ENCODE results near the gene HEYL. TPM values are rescaled to one million over a fixed set of nuclear protein-coding genes. Genes with fewer than 3 reads are reported as not detected.

Gene HEYL
- total RNA-seq, 1 experiment from 2014 or later = 8.8 TPM

DNA sequence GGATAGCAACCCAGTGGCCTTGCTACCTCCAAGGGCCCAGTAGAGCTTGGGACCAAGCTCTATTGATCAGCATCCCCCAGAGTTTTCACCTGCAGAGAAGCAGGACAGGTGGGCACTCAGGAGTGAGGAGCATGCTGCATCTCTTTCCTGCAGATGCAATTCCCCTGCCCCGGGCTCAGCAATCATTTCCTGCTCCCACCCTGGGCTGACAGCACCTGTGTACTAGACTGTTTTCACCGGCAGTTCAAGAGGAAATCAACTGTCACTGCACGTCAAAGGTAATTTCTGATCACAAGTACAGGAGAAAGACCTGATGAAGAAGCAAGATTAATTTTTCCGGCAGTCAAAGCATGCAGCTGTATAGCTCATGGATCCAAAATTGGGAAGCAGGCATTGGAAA is 41.3 kb upstream of the HEYL start:
- RAD21 ChIA-PET (ENCODE audit: low non-redundant PET in 1 of 2, low total read pairs in 2 of 2, uncharacterized antibody in 2 of 2, unreplicated experiment in 2 of 2) = no interaction called here
- Histone ChIP-seq H3K4me2 (ENCODE audit: low read length) (no peak overlapping the region), H3K4me3 (replicated peaks in 1 of 2; ENCODE audit: low read depth in 1 of 2, low read length in 2 of 2) (no peak overlapping the region), H3K9me3 (ENCODE audit: control insufficient read depth in 1 of 2, insufficient read depth in 1 of 2, low read depth in 1 of 2, low read length in 2 of 2) (no peaks in the 10 kb centered on the region), H3K27me3 (ENCODE audit: insufficient read depth, low read length) (no peaks in the 10 kb centered on the region), H3K9me2 (ENCODE audit: insufficient read depth) (no peaks in the 10 kb centered on the region), H4K20me1 (ENCODE audit: insufficient read depth) (no peaks in the 10 kb centered on the region), H2AFZ (ENCODE audit: low read depth, low read length, poor library complexity, severe bottlenecking) (no peak overlapping the region), H3K9ac (ENCODE audit: low read length) (no peak overlapping the region), H3K27ac (ENCODE audit: low read depth, low read length) (no peak overlapping the region), H3K79me2 (ENCODE audit: insufficient read depth, low read length) (no peaks in the 10 kb centered on the region), H3K4me1 (ENCODE audit: control insufficient read depth in 1 of 2, insufficient read depth in 2 of 2, low read length in 2 of 2) (peaks cover 0 to 9% of the 10 kb centered on the region in 2 experiments; a peak in 1 of 4 replicates), H3K36me3 (ENCODE audit: control insufficient read depth in 1 of 2, insufficient read depth in 2 of 2, low read length in 2 of 2) (no peaks in the 10 kb centered on the region)
- CTCF ChIA-PET = no interaction called here
- intact Hi-C loops (cut with micrococcal nuclease) = no loop called here
- BruUV-seq (replicated peaks) = no TSS peak
- DNase-seq (ENCODE audit: low read depth, low spot score) (no peak), ATAC-seq (no peak)
- POLR2A ChIA-PET = interaction anchor here (1.0 to 1.3 kb wide), 2 partner anchors 10 to 11 kb away, joined by 3 read pairs; partner anchors contain the start of gene HPCAL4
- TF ChIP-seq POLR2A (IDR thresholded peaks at IDR 0.05; ENCODE audit: borderline replicate concordance, extremely low read depth, insufficient read depth, insufficient read length) (no peak), CTCF (IDR thresholded peaks at IDR 0.05 in 2 of 3, conservative IDR thresholded peaks at IDR 0.05 in 1 of 3; ENCODE audit: borderline replicate concordance in 1 of 3, insufficient read depth in 1 of 3, low read depth in 2 of 3, low read length in 2 of 3) (no peak), REST (IDR thresholded peaks at IDR 0.05; ENCODE audit: low read depth) (no peak), EZH2phosphoT487 (IDR thresholded peaks at IDR 0.05; ENCODE audit: borderline replicate concordance) (no peak), YY1 (IDR thresholded peaks at IDR 0.05; ENCODE audit: extremely low read depth, insufficient replicate concordance, low read depth, low read length) (no peak), POLR2AphosphoS5 (IDR thresholded peaks at IDR 0.05; ENCODE audit: low read depth, low read length) (no peak), ELF1 (IDR thresholded peaks at IDR 0.05; ENCODE audit: borderline replicate concordance, low read depth) (no peak), RAD21 (IDR thresholded peaks at IDR 0.05; ENCODE audit: low read depth) (no peak), SIN3A (IDR thresholded peaks at IDR 0.05; ENCODE audit: low read depth) (no peak), SRF (IDR thresholded peaks at IDR 0.05; ENCODE audit: low read depth) (no peak), ZFX (IDR thresholded peaks at IDR 0.05) (no peak), CEBPB (IDR thresholded peaks at IDR 0.05; ENCODE audit: low read depth) (no peak), JUND (IDR thresholded peaks at IDR 0.05) (no peak), EZH2 (IDR thresholded peaks at IDR 0.05) (no peak), CBX3 (IDR thresholded peaks at IDR 0.05; ENCODE audit: low read depth) (no peak), SP1 (IDR thresholded peaks at IDR 0.05; ENCODE audit: low read depth) (no peak), FOSL1 (IDR thresholded peaks at IDR 0.05; ENCODE audit: low read depth) (no peak)
- TF ChIP-seq, protein P1, sequence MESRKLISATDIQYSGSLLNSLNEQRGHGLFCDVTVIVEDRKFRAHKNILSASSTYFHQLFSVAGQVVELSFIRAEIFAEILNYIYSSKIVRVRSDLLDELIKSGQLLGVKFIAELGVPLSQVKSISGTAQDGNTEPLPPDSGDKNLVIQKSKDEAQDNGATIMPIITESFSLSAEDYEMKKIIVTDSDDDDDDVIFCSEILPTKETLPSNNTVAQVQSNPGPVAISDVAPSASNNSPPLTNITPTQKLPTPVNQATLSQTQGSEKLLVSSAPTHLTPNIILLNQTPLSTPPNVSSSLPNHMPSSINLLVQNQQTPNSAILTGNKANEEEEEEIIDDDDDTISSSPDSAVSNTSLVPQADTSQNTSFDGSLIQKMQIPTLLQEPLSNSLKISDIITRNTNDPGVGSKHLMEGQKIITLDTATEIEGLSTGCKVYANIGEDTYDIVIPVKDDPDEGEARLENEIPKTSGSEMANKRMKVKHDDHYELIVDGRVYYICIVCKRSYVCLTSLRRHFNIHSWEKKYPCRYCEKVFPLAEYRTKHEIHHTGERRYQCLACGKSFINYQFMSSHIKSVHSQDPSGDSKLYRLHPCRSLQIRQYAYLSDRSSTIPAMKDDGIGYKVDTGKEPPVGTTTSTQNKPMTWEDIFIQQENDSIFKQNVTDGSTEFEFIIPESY (IDR thresholded peaks at IDR 0.05; ENCODE audit: extremely low read depth, insufficient replicate concordance, low read length) = no peak

Data from HCT116 (cell line).